Gastrocnemius medialis (tissue), 4 donors: ENCODE data around the gene ABHD17A. TPM values are rescaled to one million over a fixed set of nuclear protein-coding genes. Genes with fewer than 3 reads are reported as not detected.

Experiments
- ATAC-seq, 2 donors: fragments of 150-250 bp; one replicate each; pipeline ENCODE4 v1.9.1; 2016
- DNase-seq, 2 donors: peaks; one replicate each; pipeline ENCODE4 v3.0.0-alpha.2; 2019
- H3K27ac ChIP-seq, 4 donors: fragments of 200-600 bp; sonication (generic); 1 replicate in 1 of 4; 2 replicates in 3 of 4; pipeline ENCODE4 v1.5.1; 2016 to 2018; ENCODE audit warnings: mild to moderate bottlenecking in 2 of 4, moderate library complexity in 1 of 4
- H3K27me3 ChIP-seq, 3 donors: fragments of 200-600 bp; sonication (generic) in 2 of 3; 1 replicate in 1 of 3; 2 replicates in 2 of 3; pipeline versions ENCODE4 v1.5.1 to v1.6.0; 2016 to 2019; ENCODE audit warnings: mild to moderate bottlenecking in 1 of 3, moderate library complexity in 1 of 3
- H3K36me3 ChIP-seq, 2 donors: fragments of 200-600 bp; sonication (generic) in 1 of 2; one replicate each; pipeline ENCODE4 v1.5.1; 2017 to 2018
- H3K4me1 ChIP-seq, 2 donors: fragments of 200-600 bp; sonication (generic) in 1 of 2; one replicate each; pipeline ENCODE4 v1.5.1; 2016 to 2017; ENCODE audit warnings: mild to moderate bottlenecking in 2 of 2
- H3K4me3 ChIP-seq, 4 donors: fragments of 200-600 bp; sonication (generic) in 3 of 4; 1 replicate in 1 of 4; 2 replicates in 3 of 4; pipeline ENCODE4 v1.5.1; 2016 to 2019; ENCODE audit warnings: mild to moderate bottlenecking in 2 of 4
- H3K9me3 ChIP-seq, 3 donors: fragments of 200-600 bp; sonication (generic) in 2 of 3; 1 replicate in 1 of 3; 2 replicates in 2 of 3; pipeline ENCODE4 v1.5.1; 2016 to 2019
- CTCF ChIP-seq, 5 experiments: fragments of 450-650 bp in 3 of 5; fragments of 200-600 bp in 2 of 5; sonication (generic) in 2 of 5; IDR thresholded peaks in 4 of 5; conservative IDR thresholded peaks in 1 of 5; 1 replicate in 4 of 5; 2 replicates in 1 of 5; pipeline ENCODE4 v1.5.1; 2016 to 2019; ENCODE audit warnings: antibody characterized with exemption in 5 of 5, mild to moderate bottlenecking in 3 of 5, moderate library complexity in 3 of 5
- POLR2A ChIP-seq, 2 donors: fragments of 450-650 bp; IDR thresholded peaks; one replicate each; pipeline ENCODE4 v1.6.1; 2017; ENCODE audit warnings: antibody characterized with exemption in 2 of 2, mild to moderate bottlenecking in 2 of 2, moderate library complexity in 2 of 2
- in situ Hi-C, 4 donors: fragments of 200-750 bp; cut with MboI; loops; one replicate each; pipeline versions ENCODE4 v1.15.0 to v1.8.0; 2017; ENCODE audit warnings: low sequenced_read_pairs in 4 of 4
- intact Hi-C: fragments of 100-400 bp; cut with DNase I; formaldehyde crosslinking; loops from one replicate; pipeline ENCODE4 v1.15.1; 2023; ENCODE audit warnings: low total_unique reads
- total RNA-seq, 4 donors: library from RNA; depleted of rRNA; stranded (reverse); fragments of >200 nt; gene quantifications; one replicate each; pipeline versions ENCODE4 v1.1.0 to v1.2.3, GENCODE V29; 2016

Gene ABHD17A
- total RNA-seq, 4 donors from 2014 or later = 49.4 to 87.7 (median 70.8) TPM

GRCh38 chr19:1907563-1908363, 22.5 kb upstream of the ABHD17A start:
- no peak for TF ChIP-seq POLR2A (IDR thresholded peaks at IDR 0.05)
- TF ChIP-seq CTCF (IDR thresholded peaks at IDR 0.05 in 4 of 5, conservative IDR thresholded peaks at IDR 0.05 in 1 of 5) = no peak
- Histone ChIP-seq H3K4me3 (no peak overlapping the region), H3K4me1 (peaks cover 4 to 15% of the 10 kb centered on the region in 2 donors), H3K9me3 (no peaks in the 10 kb centered on the region), H3K27ac (peak overlapping the region in 3 of 4 donors; percentile 24 to 50 (median 34)), H3K27me3 (no peaks in the 10 kb centered on the region), H3K36me3 (no peaks in the 10 kb centered on the region)
- in situ Hi-C loops (no loop called here), intact Hi-C loops (no loop called here)
- ATAC-seq (no peak), DNase-seq (no peak)

- ATAC-seq = no peak
- Histone ChIP-seq H3K27ac (peak overlapping the region in 1 of 4 donors; percentile 34), H3K4me3 (no peak overlapping the region), H3K27me3 (no peaks in the 10 kb centered on the region), H3K36me3 (no peaks in the 10 kb centered on the region), H3K4me1 (peaks cover 4 to 15% of the 10 kb centered on the region in 2 donors), H3K9me3 (no peaks in the 10 kb centered on the region)
- intact Hi-C loops (no loop called here), in situ Hi-C loops (no loop called here)
- DNase-seq = no peak
- TF ChIP-seq CTCF (IDR thresholded peaks at IDR 0.05 in 4 of 5, conservative IDR thresholded peaks at IDR 0.05 in 1 of 5) (no peak), POLR2A (IDR thresholded peaks at IDR 0.05) (no peak)
Observed at GRCh38 chr19:1906985-1907562, 21.8 kb upstream of the ABHD17A start.

- Histone ChIP-seq H3K27me3 (no peaks in the 10 kb centered on the region), H3K9me3 (no peaks in the 10 kb centered on the region), H3K36me3 (no peaks in the 10 kb centered on the region), H3K27ac (peak overlapping the region; percentile 85 to 91 (median 88)), H3K4me1 (peaks cover 4 to 15% of the 10 kb centered on the region in 2 donors), H3K4me3 (peak overlapping the region; percentile 65 to 90 (median 72))
- no peak for TF ChIP-seq CTCF (IDR thresholded peaks at IDR 0.05 in 4 of 5, conservative IDR thresholded peaks at IDR 0.05 in 1 of 5)
- no peak for TF ChIP-seq POLR2A (IDR thresholded peaks at IDR 0.05)
- intact Hi-C loops = loop anchor here (1.0 kb wide), 1 partner anchor 42 kb away; no protein-coding TSS in a partner anchor
- ATAC-seq (no peak), DNase-seq (no peak)
- in situ Hi-C loops = no loop called here
Observed at GRCh38 chr19:1905863-1906375, 20.6 kb upstream of the ABHD17A start.

- Histone ChIP-seq H3K4me3 (peak within 1 kb of the TSS; percentile 65 to 90 (median 72)), H3K27ac (peak within 1 kb of the TSS; percentile 85 to 91 (median 88)), H3K9me3 (no peaks in the 10 kb centered on the region), H3K4me1 (peaks cover 4 to 15% of the 10 kb centered on the region in 2 donors), H3K36me3 (no peaks in the 10 kb centered on the region), H3K27me3 (no peaks in the 10 kb centered on the region)
- intact Hi-C loops = loop anchor here (1.0 kb wide), 1 partner anchor 41 kb away; no protein-coding TSS in a partner anchor
- DNase-seq = peak; percentile 99
- in situ Hi-C loops = no loop called here
- TF ChIP-seq CTCF (IDR thresholded peaks at IDR 0.05 in 4 of 5, conservative IDR thresholded peaks at IDR 0.05 in 1 of 5) = peak in 1 of 5 experiments; percentile 17
- TF ChIP-seq POLR2A (IDR thresholded peaks at IDR 0.05) = peak; percentile 85 to 88
- peak; percentile 98 to 99 for ATAC-seq
Observed at GRCh38 chr19:1905110-1905862, 20.0 kb upstream of the ABHD17A start, which contains the start of the genes ADAT3 and SCAMP4. Gene ADAT3 (plus strand): TSS chr19:1905399. CDS start chr19:1912048, 6,649 bp downstream. Gene SCAMP4 (plus strand): TSS chr19:1905399. CDS start chr19:1915020, 9,621 bp downstream.
